Measurements from ENCODE around the gene SDK1.

Gene SDK1

DNA sequence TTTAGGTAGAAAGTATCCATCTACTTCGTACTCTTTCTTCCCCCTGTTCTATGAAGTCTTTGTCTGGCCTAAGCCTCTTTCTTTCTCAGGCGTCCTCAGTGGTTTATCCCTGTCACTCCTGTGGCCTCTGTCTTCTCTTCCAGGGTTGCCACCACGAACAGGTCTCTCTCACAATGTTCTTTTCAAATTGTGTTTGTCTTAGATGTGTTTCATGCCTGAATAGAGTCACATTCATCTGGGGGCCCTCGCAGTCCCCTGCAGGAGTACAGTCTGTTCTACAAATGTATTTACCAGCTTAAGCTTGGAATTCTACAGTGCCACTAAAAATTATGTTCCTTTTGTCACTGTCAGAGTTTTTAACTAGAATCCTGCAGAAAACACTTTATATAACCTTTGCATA lies 700.7 kb downstream of the SDK1 start:
- no peak for DNase-seq

DNA sequence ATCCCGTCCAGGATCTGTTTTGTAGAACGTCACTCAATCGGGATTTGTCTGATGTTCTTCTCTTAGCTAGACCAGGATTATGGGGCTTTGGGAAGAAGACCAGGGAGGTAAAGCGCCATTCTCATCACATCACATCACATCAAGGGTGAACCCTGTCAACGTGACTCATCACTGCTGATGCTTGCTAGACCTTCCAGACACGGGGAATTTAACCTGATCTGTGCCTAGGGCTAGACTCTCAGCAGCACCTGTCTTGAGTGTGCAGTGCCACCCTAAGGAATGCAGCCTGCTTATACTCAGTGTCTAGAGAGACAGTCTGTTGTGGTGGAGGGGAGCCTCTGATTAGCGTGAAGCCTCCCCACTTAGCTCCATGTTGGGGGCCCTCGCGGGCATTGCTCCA lies 702.5 kb downstream of the SDK1 start:
- no peak for DNase-seq

DNA sequence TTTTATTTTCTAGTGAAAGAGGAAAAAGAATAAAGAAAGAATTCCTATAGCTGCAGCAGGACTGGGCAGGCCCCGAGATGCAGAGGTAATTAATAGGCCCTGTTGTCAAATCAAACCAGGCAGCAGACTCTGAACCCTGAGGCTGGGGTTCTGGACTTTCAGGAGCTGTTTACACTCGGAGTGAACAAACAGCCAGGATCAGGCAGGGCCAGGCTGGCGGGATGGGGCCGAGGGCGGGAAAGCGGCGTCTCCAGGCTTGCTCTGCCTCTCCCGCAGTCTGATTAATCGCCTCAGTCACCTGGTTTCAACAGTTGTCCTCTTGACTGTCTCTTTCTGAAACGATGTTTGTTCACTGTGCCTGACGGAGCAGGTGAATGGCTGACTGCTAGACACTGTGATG lies 705.6 kb downstream of the SDK1 start:
- DNase-seq = no peak

DNA sequence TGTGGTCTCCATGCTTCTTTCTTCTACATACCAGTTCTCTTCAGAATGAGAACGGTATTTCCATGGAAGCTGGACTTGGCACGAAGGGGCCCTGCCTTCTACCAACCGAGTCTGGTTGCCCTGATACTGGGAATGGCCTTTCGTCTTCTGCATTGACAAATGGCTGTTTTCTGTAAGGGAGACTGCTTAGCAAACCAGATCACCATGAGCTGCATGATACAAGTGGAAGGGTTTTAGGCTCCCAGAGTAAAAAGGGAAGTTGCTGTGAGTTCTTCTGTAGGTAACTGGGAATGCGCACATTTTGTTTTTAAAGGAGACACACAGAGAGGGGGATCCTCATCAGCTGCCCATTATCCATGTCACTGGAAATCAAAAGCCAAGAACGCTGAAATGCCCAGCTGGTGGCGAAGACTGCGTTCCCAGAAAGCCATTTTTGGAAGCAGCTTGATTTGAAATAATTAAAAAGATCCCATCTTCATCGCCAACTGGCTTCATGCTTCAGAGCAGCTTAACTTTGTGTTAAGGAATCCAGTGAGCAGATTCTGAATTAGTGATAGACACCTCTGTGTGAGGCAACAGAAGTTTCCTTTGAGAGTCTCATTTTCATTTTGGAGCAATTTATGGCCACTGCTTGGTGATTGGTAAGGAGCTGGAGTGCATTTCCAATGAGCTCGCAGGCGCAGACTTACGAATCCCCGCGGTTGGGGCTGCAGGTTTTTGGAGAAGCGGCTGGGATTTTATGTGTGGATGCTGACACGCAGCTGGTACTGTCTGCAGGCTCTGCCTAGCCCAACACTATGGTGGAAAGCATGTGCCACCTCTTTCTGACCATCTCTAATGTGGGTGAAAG lies 708.4 kb downstream of the SDK1 start:
- DNase-seq = no peak

DNA sequence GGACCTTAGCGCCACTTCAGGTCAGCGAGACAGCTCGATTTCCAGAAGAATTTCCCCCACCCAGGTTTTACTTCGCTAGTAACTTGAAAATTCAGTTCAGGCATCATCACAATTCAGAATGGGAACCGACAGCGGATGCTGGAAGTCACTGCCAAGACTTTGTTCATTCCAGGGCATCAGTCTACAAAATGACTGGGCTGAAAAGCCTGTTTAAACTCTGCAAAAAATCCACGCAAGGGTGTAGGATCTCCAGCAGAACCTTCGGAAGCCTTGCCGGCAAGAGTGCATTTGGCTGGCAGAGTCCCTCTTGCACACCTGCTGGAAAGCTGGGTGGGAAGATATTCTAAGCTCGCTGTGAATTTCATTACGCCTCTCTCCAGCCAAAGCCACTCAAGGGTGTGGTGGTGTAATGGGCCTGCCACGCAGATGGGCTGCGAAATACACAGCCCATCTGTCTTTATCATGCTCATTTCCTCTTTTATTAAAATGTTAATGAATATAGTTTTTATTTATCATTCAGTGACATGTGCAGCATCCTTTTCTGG lies 709.1 kb downstream of the SDK1 start:
- no peak for DNase-seq

DNA sequence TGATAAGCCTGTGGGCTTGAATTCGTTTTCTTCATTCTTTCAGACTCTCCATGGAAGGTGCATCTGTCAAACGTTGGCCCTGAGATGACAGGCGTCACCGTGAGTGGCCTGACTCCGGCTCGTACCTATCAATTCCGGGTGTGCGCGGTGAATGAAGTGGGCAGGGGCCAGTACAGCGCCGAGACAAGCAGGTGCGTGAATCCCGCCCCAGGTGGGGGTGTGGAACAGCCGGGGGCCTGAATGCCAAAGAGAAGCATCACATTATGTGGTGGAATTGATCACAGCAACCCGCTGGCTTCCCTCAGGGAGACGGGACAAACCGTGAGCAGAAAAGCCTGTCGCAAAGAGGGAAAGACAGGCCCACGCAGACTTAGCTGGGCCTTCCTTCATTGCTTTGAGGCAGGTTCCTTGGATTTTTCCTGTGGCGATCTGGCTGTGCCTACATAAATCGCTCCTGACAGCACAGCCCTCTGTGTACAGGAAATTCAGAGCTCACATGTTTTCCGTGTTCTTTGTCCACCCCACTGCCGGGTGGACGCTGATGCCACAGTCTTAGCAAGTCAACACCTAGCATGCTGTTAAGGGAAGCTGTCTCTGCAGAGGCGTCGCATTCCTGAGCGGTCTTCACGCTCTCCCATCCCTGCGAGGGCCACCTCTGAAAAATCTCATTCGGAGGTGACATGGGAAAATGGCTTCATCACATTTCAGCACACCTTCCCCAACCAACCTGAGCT lies 710.0 kb downstream of the SDK1 start:
- no peak for DNase-seq

DNA sequence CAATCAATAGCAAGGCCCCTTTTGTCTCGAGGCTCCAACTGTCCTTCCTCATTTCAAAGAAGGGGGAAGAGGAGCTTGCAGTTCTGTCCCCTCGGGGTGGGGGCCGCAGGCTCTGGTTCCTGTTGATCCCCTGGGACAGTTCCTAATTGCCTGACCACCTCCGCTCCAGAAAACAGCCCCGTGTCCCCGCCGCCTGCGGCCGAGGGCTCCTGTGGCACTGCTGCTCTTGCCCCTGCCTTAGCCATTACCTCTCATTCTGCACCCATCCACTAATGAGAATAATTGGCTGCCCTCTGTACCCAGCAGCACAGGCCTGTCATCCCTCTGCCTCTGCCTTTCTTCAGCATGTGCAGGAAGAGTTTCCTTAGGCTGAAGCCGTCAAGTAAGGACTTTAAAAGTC lies 712.7 kb downstream of the SDK1 start:
- no peak for DNase-seq

DNA sequence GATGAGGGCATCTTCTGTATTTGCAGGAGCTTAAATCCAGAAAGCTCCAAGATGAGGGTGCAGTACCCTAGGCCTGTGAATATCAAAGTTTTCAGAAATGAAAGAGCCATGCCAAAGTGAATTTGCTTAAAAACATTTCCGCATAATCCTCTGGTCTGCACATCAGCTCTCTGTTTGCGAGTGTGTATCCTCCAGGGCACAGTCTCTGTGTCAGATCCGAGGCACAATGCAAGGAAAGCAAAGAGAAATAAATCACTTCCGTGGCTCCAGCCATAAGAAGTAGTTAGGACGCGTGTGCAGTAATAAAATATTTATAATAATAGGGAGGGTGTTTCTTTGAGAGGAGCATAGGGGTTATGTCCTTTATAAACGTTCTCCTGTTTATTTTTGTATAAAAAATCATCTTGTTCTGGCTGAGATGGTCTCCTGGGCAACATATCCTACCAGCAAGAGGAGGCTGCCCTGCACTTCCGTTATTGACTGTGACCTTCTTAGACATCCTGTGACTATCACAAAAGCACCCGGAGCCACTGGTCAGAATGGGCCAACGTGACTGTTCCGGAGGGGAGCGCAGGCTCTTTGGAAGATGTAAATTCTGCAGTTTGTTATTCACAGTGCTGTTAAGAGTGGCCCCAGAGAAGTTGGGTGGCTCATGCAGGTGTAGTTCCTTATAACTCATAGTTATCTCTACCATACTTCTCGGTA lies 713.4 kb downstream of the SDK1 start:
- DNase-seq = no peak

DNA sequence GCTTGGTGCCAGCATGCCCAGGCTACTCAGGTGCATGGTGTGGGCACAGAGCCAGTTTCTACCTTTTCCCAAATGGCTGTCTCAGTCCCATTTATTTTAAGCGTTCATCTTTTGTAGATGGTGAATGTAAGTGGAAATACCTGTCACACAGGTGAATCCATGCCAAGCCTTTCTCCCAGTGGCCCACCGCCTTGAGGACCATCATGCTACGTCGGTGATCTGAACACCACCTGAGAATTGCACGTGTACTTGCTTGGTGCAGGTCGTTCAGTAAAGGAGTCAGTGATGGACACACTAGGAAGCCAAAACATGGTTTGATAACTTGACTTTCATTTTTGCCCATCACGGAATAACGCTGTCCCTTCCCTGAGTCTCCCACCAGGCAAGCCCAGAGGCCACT lies 714.3 kb downstream of the SDK1 start:
- DNase-seq = no peak

DNA sequence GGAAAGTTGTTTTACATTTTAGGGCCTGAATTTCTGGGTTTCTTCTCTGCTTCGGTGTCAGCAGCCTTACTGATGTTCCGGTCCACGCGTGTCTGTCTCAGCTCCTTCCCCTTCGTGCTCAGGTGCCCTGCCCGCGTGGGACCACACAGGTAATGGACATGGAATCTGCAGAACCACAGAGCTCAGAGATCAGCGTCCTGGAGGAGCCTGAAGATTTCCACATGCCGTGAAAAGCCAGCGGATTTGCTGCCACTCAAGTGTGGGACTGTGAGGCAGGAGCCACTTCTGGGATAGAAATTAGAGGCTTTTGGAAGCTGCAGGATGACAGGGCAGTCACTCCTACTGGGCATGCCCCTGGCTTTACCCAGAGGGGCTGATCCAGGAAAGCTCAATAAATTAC lies 714.9 kb downstream of the SDK1 start:
- no peak for DNase-seq

DNA sequence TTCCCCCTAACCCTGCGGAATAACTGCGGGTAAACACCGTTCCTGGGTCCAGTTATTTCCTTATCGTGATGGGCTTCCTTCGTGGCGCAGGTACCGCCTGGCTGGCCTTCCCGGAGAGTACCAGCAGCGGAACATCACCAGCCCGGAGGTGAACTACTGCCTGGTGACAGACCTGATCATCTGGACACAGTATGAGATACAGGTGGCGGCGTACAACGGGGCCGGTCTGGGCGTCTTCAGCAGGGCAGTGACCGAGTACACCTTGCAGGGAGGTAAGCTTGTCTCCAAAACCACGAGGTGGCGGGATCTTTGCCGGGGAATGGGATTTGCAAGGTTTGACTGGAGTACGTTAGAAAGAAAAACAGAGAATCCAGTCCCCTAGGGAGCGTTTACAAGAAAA lies 716.0 kb downstream of the SDK1 start:
- DNase-seq = no peak

DNA sequence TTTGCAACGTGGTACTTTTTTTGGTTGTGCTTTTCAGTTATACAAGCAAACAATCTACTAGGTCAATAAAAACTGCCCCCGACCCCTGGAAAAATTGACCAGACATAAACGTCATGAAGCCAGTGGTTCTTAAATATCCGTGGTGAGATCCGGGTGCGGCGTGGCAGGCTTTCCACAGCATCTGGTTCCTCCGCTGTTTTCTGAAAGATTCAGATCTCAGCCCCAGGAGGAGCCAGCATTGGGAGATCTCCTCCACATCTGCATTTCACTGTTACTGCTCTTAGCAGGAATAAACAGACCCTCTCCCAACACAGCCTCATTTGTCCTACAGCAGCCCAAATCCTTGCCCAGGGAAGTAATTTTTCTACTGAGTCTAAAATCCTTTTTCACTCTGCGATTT lies 716.7 kb downstream of the SDK1 start:
- DNase-seq = no peak

DNA sequence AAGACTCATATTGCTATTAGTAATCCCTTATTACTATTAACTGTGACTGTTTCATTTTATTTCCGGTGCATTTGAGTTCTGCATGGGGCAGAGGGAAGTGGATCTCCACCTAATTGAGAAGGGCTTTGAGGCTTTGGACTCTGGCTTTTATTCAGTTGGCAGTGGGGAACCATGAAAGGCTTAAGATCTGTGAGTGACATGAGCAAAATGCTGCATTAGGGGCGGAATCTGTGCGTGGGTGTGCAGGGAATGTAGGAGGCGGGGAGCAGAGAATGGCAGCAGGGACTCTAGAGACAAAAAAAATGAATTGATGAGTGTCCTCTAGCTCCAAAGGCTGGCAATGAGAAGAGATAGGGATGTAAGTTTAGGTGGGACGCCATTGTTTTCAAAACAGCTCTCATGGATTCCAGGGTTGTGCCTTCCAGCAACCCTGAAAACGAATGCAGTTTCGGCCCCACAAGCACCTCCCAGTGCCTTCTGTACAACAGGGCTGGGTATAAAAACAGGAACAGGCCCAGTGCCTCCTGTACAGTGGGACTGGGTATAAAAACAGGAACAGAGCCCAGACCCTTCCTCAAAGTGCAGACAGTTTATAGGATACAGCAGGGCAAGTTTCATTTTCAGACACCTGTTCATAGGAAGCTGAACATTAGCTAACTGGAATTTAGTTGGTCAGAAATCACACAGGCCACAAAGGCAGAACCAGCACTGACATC lies 717.7 kb downstream of the SDK1 start:
- DNase-seq = no peak

DNA sequence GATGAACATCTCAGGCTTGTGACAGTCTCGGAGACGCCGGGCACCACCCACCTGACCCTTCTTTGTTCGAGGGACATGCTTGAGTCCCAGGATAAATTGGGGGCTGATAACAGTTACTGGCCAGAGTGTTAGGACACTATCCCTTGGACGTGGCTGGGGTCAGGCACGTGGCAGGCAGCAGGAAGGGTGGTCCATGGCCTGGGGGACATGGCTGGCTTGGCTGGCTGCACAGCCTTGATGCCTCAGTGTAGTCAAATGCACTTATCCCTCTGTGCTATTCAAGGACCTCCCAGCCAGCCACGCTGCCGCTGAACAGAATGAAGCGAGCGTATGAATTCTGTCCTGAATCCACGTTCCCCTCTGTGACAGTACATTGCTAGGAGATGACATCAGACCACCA lies 719.0 kb downstream of the SDK1 start:
- no peak for DNase-seq

DNA sequence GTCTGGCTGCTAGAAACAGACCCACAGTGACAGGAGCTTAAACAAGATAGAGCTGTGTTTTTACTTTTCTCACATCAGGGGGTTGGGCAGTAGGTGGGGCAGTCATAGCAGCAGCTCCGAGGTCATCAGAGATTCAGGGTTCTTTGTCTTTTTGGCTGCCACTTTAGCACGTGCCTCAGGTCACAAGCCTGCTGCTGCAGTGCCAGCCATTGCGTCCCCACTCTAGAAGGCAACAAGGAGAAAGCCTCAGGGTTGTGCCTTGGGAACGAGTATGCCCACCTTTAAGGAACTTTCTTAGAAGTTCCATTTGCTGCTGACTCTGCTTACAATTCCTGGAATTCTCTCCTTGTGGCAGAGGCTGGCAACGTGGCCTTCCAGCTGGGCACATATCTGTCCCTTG lies 720.4 kb downstream of the SDK1 start:
- no peak for DNase-seq

DNA sequence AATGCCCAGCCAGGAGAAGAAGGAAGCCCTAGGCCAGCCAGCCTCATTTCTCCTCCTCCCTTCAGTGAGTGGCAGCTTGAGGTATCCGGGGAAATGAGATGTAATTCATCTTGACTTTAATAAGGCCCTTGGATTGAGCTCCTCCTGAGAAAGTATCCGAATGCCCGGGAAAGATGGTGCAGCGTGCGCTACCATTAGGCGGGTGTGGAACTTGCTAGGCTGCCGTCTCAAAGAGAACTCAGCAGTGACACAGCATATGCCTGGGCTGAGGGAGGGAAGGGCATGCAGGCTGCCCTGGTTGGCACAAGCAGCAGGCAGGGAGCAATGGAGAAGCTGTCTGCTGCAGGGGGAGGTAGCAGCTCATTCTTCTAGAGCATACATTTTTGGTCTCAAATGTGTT lies 721.2 kb downstream of the SDK1 start:
- DNase-seq = no peak

DNA sequence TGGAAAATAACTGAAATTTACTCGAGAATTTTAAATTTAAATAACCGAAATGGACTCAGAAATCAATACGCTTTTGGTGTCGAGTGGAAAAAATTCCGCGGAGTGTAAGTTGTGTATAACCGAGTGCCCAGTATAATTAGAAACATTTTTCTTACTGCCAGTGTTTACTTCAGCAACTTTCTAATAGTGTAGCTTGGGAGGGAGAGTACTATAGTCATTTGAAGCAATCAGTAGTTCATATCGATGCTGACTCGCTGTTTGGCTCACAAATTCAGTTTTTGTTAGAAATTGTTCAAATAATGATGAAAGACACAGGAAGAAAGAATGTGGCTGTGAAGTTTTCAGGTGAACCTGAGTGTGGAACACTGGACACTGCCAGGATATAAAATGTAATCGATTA lies 722.5 kb downstream of the SDK1 start:
- DNase-seq = no peak

DNA sequence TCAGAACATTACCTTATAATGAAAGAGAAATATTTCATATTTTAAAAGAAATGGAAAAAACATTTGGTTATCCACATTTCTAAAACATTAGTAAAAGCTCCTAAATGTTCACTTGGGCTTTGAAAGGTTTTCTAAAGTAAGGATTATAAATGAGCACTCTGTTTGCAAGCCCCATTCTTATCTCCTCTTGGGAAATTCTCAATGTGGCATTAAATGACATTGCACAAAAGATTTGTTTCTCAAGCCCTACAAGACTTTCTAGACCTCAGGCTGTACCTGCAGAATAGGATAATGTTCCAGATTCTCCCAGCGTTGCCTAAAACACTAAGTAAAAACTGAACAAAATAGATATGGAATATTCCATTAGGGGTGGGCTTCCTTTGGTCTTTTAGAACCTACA lies 723.1 kb downstream of the SDK1 start:
- no peak for DNase-seq

DNA sequence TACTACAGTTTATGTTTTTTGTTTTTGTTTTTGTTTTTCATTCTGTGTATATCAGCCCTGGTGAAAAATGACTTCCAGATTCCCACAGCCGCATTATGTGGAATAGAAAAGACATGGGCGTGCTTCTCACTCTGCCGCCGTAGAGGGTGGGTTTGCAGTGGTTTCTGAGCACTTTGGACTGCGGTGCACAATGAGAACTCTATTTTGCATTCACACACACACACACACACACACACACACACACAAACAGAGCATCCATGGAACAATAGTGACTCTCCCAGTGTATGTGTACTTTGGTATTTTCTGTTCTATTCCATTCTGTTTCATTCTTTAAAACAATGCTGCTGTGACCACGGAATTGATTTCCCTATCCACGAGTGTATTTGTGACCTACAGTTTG lies 723.8 kb downstream of the SDK1 start:
- DNase-seq = no peak

DNA sequence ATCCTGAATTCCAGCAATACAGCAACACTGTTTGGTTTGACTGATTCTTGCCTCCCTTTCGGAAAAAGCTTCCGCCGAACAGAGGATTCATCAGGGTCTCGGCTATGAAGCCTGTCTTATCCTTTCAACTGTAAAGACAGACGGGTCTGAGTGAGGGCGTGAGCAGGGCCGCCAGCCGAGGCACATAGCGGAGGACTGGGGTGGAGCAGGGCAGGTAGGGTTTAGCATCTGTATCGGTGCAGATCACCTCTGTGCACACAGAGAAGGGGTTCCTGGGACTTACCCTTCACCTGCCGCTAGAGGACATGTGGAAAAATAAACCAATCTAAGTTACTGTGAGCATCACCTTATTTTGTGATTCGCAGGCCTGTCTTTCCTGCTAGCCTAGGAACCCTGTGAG lies 724.2 kb downstream of the SDK1 start:
- DNase-seq = no peak

DNA sequence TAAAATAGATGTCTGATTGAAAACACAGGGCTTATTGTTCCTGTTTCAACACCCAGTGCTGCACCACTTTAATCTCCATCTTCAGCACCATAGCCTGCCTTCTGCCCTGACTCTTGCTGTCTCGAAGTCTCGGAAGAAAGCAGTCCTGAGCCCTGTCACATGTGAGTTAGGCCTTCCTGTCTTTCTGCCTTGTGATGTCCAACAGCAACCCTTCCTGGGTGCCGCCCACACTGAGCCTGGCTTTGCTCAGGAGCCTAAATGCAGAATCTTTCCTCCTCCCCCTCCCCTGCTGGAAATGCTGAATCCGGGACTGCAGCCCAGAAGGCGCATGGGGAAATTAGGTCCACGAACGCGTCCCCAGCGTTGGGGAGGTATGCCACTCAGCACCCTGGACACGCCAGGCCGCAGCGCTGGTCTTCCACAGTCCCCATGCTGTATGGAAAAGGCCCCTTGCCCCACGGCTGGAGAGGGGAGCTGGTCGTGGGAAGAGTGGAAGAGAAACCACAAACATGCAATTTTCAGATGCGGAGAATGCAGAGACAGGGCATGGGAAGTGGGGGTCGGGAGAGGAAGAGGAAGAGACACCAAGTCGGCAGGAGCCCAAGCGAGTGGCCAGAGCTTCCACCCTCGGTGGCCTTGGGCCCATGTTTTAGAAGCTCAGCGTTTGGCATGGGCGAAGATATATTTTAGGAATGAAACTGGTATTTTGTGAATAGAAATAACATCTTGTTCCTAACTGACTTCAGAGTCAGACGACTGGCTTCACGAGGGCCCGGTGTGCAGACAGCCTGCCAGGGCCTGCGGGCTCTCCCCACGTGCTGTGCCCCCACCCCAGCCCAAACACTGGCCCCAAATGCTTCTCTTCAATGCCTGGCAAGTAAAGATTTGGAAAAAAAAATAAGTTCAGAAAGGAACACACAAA lies 724.9 kb downstream of the SDK1 start:
- no peak for DNase-seq

DNA sequence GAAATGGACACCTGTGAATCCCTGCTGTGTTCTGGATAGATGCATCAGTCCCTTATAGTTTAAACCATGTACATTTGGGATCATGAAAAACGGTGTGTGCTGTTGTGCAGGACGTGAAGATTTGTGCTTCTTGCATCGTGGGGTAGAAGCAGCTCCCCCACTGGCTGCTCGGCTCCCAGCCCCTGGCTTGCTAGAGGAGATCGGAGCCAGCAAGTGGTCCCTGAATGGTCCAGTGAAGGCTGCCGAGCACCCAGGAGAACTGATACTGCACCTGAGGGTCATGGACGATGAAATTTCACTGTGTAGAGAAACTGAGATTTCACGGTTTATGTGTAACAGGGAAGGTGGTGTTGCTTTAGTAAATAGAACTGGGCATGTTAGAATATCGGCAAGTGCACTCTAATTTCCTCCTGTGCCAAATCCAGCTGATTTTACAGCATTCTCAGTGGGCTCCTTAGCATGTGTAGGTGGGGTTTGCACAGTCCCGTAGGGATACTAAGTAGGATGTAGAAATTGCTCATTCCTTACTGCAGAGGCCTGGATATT lies 726.0 kb downstream of the SDK1 start:
- no peak for DNase-seq

All from cerebellar nuclear complex (tissue), 1 donor.